Vagina (tissue), 2 donors: ENCODE measurements around the gene EIF3B.

ENCODE experiments used
- CTCF ChIP-seq, 3 experiments: fragments of 450-650 bp in 2 of 3; fragments of 200-600 bp in 1 of 3; sonication (generic) in 1 of 3; IDR thresholded peaks; one replicate each; pipeline ENCODE4 v1.5.1; 2017 to 2019; ENCODE audit warnings: antibody characterized with exemption in 3 of 3, mild to moderate bottlenecking in 2 of 3, moderate library complexity in 2 of 3
- POLR2A ChIP-seq, 2 donors: fragments of 450-650 bp; IDR thresholded peaks; one replicate each; pipeline ENCODE4 v1.6.1; 2017; ENCODE audit warnings: antibody characterized with exemption in 2 of 2, mild to moderate bottlenecking in 2 of 2, moderate library complexity in 2 of 2
- POLR2AphosphoS5 ChIP-seq, 2 donors: sonication (generic); formaldehyde crosslinking; IDR thresholded peaks; one replicate each; pipeline ENCODE4 v1.9.0; 2017; ENCODE audit warnings: antibody characterized with exemption in 2 of 2, mild to moderate bottlenecking in 2 of 2, low read depth in 1 of 2; ENCODE audit not compliant: insufficient read depth in 1 of 2

- no peak for TF ChIP-seq CTCF (IDR thresholded peaks at IDR 0.05)
- no peak for TF ChIP-seq POLR2A (IDR thresholded peaks at IDR 0.05)
- no peak for TF ChIP-seq POLR2AphosphoS5 (IDR thresholded peaks at IDR 0.05; ENCODE audit: insufficient read depth in 1 of 2, low read depth in 1 of 2)
Measured at GRCh38 chr7:2376351-2377154, 21.9 kb downstream of the EIF3B start.
